PC-3 (cell line): ENCODE results near the gene TOB1. TPM values are rescaled to one million over a fixed set of nuclear protein-coding genes. Genes with fewer than 3 reads are reported as not detected.
A peak's percentile ranks its signal among the peaks of the same experiment; 100 is the strongest.

Experiments
- ATAC-seq: fragments of 200-7000 bp; cut with Tn5 transposase; 2 replicates; pipeline ENCODE4 v1.9.1; 2020; ENCODE audit warnings: mild to moderate bottlenecking, moderate library complexity
- BruUV-seq: library from RNA; stranded (reverse); fragments of 400-500 nt; replicated peaks from 2 replicates; lab custom pipeline; 2021; lab: Mats Ljungman, UMichigan
- CTCF ChIA-PET: fragments of 300-600 bp; sonication (Branson Sonifier 250); formaldehyde crosslinking; loops from one replicate; lab custom pipeline; 2022; ENCODE audit warnings: antibody characterized with exemption; lab: Charles Lee
- POLR2A ChIA-PET: fragments of 300-600 bp; sonication (Branson Sonifier 250); formaldehyde crosslinking; loops from one replicate; lab custom pipeline; 2022; ENCODE audit warnings: antibody characterized with exemption; ENCODE audit not compliant: unreplicated experiment; lab: Charles Lee
- DNase-seq: peaks from one replicate; pipeline ENCODE4 v3.0.0-alpha.2; 2015
- H2AFZ ChIP-seq: fragments of 300-600 bp; sonication (generic); 2 replicates; pipeline ENCODE4 v1.6.0; 2016; ENCODE audit warnings: antibody characterized with exemption, low read length
- H3F3A ChIP-seq: fragments of 300-600 bp; sonication (generic); one replicate; pipeline ENCODE4 v1.6.0; 2017; ENCODE audit warnings: antibody characterized with exemption, low read length, control low read depth, mild to moderate bottlenecking; ENCODE audit not compliant: unreplicated experiment
- H3K27ac ChIP-seq: fragments of 300-600 bp; sonication (generic); 2 replicates; pipeline ENCODE4 v1.5.1; 2016; ENCODE audit warnings: mild to moderate bottlenecking, low read length
- H3K27me3 ChIP-seq: fragments of 300-600 bp; sonication (generic); 2 replicates; pipeline ENCODE4 v1.6.1; 2016; ENCODE audit warnings: low read length, mixed read lengths
- H3K36me3 ChIP-seq: fragments of 300-600 bp; sonication (generic); 2 replicates; pipeline ENCODE4 v1.6.1; 2016; ENCODE audit warnings: low read depth, mixed run types, low read length, mixed read lengths
- H3K4me1 ChIP-seq: fragments of 300-600 bp; sonication (generic); 2 replicates; pipeline ENCODE4 v1.5.1; 2016; ENCODE audit warnings: low read length; ENCODE audit not compliant: insufficient read depth
- H3K4me2 ChIP-seq: fragments of 300-600 bp; sonication (generic); 2 replicates; pipeline ENCODE4 v1.6.0; 2016; ENCODE audit warnings: low read length
- H3K4me3 ChIP-seq: fragments of 300-600 bp; sonication (generic); 2 replicates; pipeline ENCODE4 v1.5.1; 2016; ENCODE audit warnings: mild to moderate bottlenecking, low read length, mixed read lengths
- H3K79me2 ChIP-seq: fragments of 300-600 bp; sonication (generic); 2 replicates; pipeline ENCODE4 v1.6.1; 2017; ENCODE audit warnings: low read length, mixed read lengths
- H3K9ac ChIP-seq: fragments of 300-600 bp; sonication (generic); 2 replicates; pipeline ENCODE4 v1.6.0; 2016; ENCODE audit warnings: mild to moderate bottlenecking, low read length
- H3K9me2 ChIP-seq: fragments of 300-600 bp; sonication (generic); replicated peaks from 2 replicates; pipeline ENCODE4 v1.6.1; 2016; ENCODE audit warnings: mixed run types, low read length, mixed read lengths
- H3K9me3 ChIP-seq: fragments of 300-600 bp; sonication (generic); 2 replicates; pipeline ENCODE4 v1.6.1; 2016; ENCODE audit warnings: low read length, mixed read lengths
- H4K20me1 ChIP-seq: fragments of 300-600 bp; sonication (generic); 2 replicates; pipeline ENCODE4 v1.6.1; 2016; ENCODE audit warnings: low read length, mixed read lengths
- EZH2 ChIP-seq: fragments of 300-600 bp; sonication (generic); IDR thresholded peaks from one replicate; pipeline ENCODE4 v1.6.1; 2017; ENCODE audit warnings: antibody characterized with exemption, mild to moderate bottlenecking, low read length; ENCODE audit not compliant: unreplicated experiment
- EZH2phosphoT487 ChIP-seq: fragments of 300-600 bp; sonication (generic); IDR thresholded peaks from 2 replicates; pipeline ENCODE4 v1.6.1; 2018; ENCODE audit warnings: mild to moderate bottlenecking, antibody characterized with exemption, low read length, borderline replicate concordance
- intact Hi-C: fragments of 100-400 bp; cut with micrococcal nuclease; formaldehyde crosslinking; loops from 2 replicates; pipeline ENCODE4 v1.9.0; 2023
- total RNA-seq: library from RNA; depleted of rRNA; stranded (reverse); fragments of >200 nt; gene quantifications from 2 replicates; pipeline ENCODE4 v1.2.3, GENCODE V29; 2014
- TF ChIP-seq, protein P1 (sequence below): fragments of 300-600 bp; sonication (generic); conservative IDR thresholded peaks from 2 replicates; pipeline ENCODE4 v1.5.1; 2017; ENCODE audit warnings: antibody characterized with exemption, low read depth, mild to moderate bottlenecking, low read length

The TOB1 gene
- total RNA-seq, 1 experiment from 2014 or later, result 28.7 TPM

DNA sequence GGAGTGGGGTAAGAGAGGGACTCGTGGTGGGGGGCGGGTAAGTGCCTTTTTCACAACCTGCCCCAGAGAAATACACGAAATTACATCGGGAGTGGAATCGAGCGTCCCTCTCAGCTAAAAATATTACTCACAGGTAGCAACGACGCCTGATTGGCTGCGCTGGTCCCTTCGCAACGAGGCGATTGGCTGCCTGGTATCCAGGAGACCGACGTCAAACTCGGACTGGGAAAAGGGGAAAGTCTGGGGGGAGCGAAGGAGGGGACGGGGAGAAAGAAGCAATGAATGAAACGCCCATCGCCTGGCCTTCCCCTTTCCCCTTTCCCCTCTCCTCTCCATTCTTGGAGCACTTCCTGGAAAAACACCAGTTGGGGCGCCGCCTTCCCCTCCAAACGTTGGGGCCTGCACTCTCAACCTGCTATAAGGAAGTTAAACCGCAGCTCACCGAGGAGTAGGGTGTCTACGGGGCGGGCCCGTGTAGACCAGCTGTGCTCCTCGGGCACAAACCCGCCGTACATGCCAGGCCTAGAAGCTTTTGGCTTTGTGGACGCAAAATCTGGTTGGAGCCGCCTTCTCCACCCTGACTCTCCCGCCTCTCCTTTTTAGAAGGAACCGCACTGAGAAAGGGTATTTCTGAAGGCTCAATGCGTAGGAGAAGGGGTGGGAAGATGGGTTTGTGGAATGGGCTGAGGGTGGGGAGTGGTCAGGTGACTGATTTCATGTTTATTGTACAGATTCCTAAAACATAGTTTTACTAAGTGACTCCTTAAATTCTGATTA is 1.4 kb upstream of the TOB1 start:
- peak overlapping the region; percentile 81 for H2AFZ ChIP-seq
- ChIA-PET POLR2A (interaction anchor here (0.5 to 2.0 kb wide), 6 partner anchors 11 to 296 kb away, joined by 3 to 17 read pairs (median 5); no protein-coding TSS in a partner anchor), CTCF (interaction anchor here (1.0 to 1.9 kb wide), 3 partner anchors 16 to 82 kb away, joined by 5 to 8 read pairs (median 6); no protein-coding TSS in a partner anchor)
- DNase-seq (peak; percentile 99), ATAC-seq (peak; percentile 60)
- intact Hi-C loops, result loop anchor here (1.0 to 5.0 kb wide), 4 partner anchors 23 to 285 kb away; partner anchors contain the start of gene NME1
- no TSS peak for BruUV-seq
- H3K9me2 ChIP-seq, result no peaks in the 10 kb centered on the region
- peak overlapping the region; percentile 70 for H3K4me3 ChIP-seq
- H3K9ac ChIP-seq, result peak overlapping the region; percentile 87
- no peaks in the 10 kb centered on the region for H3K9me3 ChIP-seq
- peaks cover 39% of the 10 kb centered on the region for H3K79me2 ChIP-seq
- H3K27me3 ChIP-seq, result no peaks in the 10 kb centered on the region
- peaks cover 36% of the 10 kb centered on the region for H3K4me1 ChIP-seq
- peaks cover 28% of the 10 kb centered on the region for H4K20me1 ChIP-seq
- peaks cover 13% of the 10 kb centered on the region for H3K36me3 ChIP-seq
- H3K4me2 ChIP-seq, result peak overlapping the region; percentile 93
- TF ChIP-seq EZH2phosphoT487, result no peak
- TF ChIP-seq, protein P1, sequence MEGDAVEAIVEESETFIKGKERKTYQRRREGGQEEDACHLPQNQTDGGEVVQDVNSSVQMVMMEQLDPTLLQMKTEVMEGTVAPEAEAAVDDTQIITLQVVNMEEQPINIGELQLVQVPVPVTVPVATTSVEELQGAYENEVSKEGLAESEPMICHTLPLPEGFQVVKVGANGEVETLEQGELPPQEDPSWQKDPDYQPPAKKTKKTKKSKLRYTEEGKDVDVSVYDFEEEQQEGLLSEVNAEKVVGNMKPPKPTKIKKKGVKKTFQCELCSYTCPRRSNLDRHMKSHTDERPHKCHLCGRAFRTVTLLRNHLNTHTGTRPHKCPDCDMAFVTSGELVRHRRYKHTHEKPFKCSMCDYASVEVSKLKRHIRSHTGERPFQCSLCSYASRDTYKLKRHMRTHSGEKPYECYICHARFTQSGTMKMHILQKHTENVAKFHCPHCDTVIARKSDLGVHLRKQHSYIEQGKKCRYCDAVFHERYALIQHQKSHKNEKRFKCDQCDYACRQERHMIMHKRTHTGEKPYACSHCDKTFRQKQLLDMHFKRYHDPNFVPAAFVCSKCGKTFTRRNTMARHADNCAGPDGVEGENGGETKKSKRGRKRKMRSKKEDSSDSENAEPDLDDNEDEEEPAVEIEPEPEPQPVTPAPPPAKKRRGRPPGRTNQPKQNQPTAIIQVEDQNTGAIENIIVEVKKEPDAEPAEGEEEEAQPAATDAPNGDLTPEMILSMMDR, result no peak
- peak overlapping the region; percentile 87 for H3K27ac ChIP-seq
- H3F3A ChIP-seq, result peaks cover 5% of the 10 kb centered on the region

DNA sequence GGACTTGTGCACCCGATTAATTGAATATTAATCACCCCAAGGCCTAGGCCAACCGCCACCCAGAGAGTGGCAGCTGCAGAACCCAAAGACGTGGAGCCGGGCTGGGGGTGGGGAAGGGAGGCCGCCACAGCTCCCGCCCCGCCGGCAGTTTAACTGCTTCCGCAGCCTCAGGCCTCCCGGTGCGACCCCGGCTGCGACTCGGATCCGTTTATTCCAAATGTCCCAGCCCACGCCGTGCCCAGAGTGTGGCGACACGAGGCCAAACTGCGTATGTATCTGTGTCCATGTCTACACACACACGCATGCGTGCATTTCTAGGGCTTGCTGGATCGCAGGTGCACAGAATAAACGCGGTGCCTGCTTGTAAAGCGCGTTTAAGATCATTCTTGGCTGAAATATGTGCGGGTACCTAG is 802 bp upstream of the TOB1 start:
- Histone ChIP-seq H3K79me2 (peaks cover 43% of the 10 kb centered on the region), H2AFZ (peak overlapping the region; percentile 81), H3K36me3 (peaks cover 18% of the 10 kb centered on the region), H3K4me2 (peak overlapping the region; percentile 93), H3K27ac (peak overlapping the region; percentile 87), H3K4me1 (peaks cover 36% of the 10 kb centered on the region), H3K27me3 (no peaks in the 10 kb centered on the region), H3K9ac (peak overlapping the region; percentile 87), H3F3A (peaks cover 5% of the 10 kb centered on the region), H3K9me3 (no peaks in the 10 kb centered on the region), H4K20me1 (peaks cover 33% of the 10 kb centered on the region), H3K9me2 (no peaks in the 10 kb centered on the region), H3K4me3 (peak overlapping the region; percentile 70)
- no peak for TF ChIP-seq EZH2
- TF ChIP-seq, protein P1, result no peak
- TF ChIP-seq EZH2phosphoT487, result no peak
- BruUV-seq, result TSS peak; percentile 81
- intact Hi-C loops, result loop anchor here (1.0 to 5.0 kb wide), 5 partner anchors 23 to 285 kb away; partner anchors contain the start of gene NME1
- DNase-seq (no peak), ATAC-seq (peak; percentile 25)
- ChIA-PET CTCF (interaction anchor here (1.0 to 1.9 kb wide), 3 partner anchors 15 to 83 kb away, joined by 5 to 8 read pairs (median 6); no protein-coding TSS in a partner anchor), POLR2A (interaction anchor here (0.6 to 2.0 kb wide), 11 partner anchors 12 to 159 kb away, joined by 3 to 17 read pairs (median 6); no protein-coding TSS in a partner anchor)
